ENCODE measurements around the gene SNX24.
A peak's percentile ranks its signal among the peaks of the same experiment; 100 is the strongest.
"Not testable (repeated sequence)": the region's sequence is repeated elsewhere in the genome, so short reads cannot be mapped to it uniquely, and the experiment has no call there.

Gene SNX24

GRCh38 chr5:122971333-122971732, 125.9 kb downstream of the SNX24 start:
- no peak for DNase-seq

GRCh38 chr5:122972877-122973276, 127.5 kb downstream of the SNX24 start:
- no peak for DNase-seq

DNA sequence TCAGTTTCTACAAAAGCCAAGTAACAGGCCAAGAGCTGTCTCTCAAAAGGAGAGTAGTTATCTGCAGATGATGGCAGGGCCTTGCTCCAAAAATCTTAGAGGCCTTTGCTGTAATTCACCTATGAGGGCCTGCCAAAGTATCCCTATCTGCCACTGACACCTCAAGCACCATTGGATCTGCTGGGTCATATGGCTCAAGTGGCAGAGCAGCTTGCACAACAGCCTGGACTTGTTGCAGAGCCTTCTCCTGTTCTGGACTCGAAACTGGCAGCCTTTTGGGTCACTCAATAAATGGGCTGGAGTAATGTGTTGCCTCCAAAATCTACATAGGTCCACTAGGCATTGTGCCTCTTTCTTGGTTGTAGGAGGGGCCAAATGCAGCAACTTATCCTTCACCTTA, 128.3 kb downstream of the SNX24 start:
- DNase-seq = not testable (repeated sequence)

DNA sequence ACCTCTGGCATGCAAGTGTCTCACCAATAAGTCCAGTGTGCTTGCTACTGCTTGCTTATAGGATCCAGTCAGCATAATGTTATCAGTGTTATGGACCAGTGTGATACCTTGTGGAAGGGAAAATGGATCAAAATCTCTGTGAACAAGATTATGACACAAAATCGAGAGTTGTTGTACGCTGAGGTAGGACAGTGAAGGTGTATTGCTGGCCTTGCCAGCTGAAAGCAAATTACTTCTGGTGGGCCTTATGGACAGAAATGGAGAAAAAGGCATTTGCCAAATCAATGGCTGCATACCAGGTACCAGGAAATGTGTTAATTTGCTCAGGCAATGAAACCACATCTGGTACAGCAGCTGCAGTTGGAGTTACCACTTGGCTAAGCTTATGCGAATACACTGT, 128.8 kb downstream of the SNX24 start:
- DNase-seq = not testable (repeated sequence)

DNA sequence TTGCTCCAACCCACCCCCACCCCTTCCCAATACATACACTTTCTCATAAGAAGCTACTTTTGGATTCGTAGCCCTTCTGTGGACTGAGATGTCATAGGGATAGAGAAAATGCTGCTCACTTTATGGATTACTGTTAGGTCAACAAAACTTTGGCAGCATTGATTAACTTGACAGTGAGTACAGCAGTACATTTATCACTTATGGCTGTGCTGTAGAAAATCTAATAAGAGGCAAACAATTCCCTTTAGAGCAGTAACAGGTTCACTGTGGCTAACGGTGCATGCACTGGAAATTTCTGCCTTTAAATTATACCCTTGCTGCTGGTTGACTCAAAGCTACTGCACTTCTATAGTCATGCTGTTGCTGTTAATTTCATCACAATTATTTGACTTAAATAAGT, 131.9 kb downstream of the SNX24 start:
- no peak for DNase-seq

DNA sequence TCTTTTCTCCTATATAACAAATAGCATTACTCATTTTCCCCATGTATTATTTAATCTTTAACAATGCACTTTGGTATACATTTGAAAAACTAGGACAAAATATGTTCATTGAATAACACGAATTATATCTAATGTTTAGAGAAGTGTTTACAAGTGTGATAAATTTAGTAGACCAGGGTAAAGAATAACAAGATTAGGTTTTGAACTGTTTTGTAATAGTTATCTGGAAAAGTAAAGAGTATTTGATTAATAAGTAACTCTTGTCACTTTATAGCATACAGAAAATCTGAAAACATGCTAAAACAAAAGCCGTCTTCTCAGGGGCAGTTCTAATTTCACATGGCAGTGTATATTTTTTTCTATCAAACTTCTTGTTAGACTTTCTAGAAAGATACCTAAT, 132.7 kb downstream of the SNX24 start:
- no peak for DNase-seq

- no peak for DNase-seq
Observed at GRCh38 chr5:122978644-122979297, 133.4 kb downstream of the SNX24 start.

- no peak for DNase-seq
Observed at GRCh38 chr5:122981846-122982245, 136.4 kb downstream of the SNX24 start.

- no peak for DNase-seq
Observed at GRCh38 chr5:122982376-122982775, 137.0 kb downstream of the SNX24 start.

GRCh38 chr5:122984425-122984824, 139.0 kb downstream of the SNX24 start:
- no peak for DNase-seq

DNA sequence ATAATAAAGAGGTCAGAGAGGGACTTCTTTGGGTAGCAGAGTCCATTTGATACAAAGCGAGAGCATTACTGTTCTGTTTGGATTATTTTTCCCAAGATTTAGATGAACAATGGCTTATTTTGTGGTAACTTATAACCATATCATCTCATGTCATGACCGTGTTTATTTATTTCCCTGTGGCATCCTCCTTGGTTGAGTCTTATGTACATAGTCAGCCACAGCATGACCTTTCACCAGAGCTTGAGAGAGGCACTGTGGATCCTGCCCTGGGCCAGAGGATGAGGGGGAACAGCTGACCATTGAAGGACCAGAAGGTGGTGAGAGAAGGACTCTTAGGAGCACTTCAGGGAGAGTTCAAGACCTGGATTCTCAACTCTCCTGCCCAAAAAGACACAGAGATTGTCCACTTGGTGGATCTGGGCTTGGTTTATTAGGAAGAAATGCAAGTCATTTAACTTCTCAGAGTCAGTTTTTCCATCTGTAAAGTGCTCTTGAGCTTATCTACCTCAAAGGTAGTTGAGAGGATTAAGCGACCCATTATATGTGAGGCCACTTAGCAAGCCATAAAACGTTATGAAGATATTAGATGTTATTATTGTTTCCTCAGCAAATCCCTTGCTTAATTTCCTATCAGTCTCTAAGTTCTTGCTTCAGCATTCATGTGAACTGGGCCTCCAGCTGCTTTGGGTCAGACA, 139.7 kb downstream of the SNX24 start:
- no peak for DNase-seq

GRCh38 chr5:122985954-122986721, 140.7 kb downstream of the SNX24 start:
- no peak for DNase-seq

GRCh38 chr5:122996091-122996490, 150.7 kb downstream of the SNX24 start:
- DNase-seq = no peak

- DNase-seq = no peak
Observed at GRCh38 chr5:122997294-122997693, 151.9 kb downstream of the SNX24 start.

DNA sequence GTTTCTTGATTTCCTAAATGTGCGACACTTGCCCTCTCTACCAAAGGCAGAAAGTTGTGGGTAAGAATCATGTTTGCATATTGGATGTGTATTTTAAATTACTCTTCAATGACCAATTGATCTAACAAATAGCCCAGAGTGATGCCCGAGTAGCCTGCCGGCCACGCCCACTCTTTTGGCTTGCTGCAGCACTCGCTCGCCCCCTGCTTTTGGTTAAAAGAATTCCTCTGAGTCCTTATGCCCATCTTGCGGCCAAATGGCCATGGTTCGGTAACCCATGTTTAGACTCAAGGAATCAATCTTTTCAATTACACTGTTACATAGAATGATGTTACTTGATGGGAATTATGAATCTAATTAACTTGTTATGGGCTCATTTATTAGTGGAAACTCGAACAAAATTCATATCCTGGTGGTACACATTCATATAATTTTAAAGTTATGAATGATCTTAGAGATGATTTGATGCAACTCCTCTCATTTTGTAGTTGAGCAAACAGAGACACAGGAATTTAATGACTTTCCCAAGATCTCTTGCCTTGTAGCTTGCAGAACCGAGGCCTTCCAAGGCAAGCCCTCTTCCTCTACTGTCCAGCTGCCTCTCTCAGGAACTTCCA, 154.6 kb downstream of the SNX24 start:
- DNase-seq = peak; percentile 48

GRCh38 chr5:123000731-123001130, 155.3 kb downstream of the SNX24 start:
- DNase-seq = no peak

DNA sequence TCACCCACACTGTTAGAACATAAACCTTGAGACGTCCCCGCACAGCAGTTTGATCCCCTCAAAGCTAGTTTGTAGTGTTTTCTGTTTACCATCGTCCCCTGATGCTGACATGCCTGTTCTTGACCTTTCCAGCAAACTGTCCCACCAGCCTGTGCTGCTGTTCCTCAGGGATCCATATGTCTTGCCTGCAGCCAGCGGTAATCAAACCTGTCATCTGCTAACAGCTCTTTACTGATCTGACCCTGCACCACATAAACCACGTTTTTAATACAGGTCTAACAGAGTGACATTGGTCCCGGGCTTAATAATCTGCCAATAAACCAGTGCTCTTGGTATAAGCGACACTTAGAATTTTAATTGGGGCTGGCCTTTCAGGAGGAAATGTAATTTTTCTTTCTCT, 156.4 kb downstream of the SNX24 start:
- DNase-seq = no peak

DNA sequence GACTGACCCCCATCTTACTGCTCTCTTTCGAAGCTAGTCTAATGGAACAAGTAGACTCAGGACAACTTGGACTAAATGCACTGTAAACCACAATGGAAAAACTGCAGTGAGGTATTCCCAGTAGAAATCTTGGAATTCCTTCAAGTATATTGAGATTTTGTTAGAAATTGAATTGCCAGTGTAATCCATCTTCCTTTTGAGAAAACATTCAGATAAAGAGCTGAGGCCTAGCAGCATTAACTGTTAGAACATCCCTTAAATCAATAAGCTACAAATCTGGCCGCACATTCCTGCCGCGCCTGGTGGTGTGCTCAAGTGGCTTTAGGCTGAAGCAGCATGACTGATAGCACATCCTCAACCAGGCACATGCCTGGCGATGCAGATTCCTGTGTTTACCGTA, 161.8 kb downstream of the SNX24 start:
- no peak for DNase-seq

DNA sequence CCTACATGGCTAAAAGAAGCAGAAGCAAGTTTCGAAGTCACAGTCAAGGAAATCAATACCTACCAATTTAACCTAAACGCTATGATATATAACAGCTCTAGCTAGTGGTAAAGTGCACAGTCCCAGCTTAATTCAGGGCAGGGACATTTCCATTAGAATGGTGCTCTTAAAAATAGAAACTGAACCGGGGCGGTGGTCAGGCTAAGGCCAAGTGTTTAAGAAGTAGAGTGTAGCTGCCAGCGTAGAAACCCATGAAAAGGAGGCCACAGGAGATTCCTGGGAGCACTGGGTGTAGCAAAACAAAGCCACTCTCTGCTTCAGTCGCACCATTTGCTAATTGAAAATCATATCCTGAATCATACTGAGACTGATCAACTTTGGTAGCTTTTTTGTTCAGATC, 162.3 kb downstream of the SNX24 start:
- no peak for DNase-seq

DNA sequence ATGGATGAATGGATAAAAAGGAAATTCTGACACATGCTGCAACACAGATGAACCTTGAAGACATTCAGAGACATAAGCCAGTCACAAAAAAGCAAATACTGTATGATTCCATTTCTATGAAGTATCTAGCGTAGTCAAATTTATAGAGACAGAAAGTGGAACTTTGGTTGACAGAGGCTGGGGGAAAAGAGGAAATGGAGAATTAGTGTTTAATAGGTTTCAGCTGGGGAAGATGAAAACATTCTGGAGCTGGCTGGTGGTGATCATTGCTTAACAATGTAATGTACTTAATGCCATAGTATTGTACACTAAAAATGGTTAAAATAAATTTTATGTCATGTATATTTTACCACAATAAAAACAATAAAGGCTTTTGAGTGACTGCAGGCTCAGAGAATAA, 166.9 kb downstream of the SNX24 start:
- DNase-seq = no peak

DNA sequence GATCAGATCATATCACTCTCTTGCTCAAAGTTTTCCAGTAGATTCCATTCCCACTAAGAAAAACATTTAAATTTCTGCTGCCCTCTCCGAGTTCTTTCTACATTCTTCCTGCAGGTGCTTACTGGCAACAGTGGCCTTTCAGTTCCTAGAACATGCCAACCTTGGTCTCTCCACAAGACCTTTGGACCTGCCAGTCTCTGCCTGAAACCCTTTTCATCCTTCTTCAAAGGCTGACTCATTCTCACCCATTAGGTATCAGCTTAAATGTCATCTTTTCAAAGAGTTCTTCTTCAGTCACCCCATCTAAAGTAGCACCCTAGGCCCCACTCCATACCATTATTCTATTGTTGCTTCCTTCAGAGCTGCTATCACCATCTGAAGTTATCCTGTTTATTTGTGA, 169.3 kb downstream of the SNX24 start:
- DNase-seq = no peak

GRCh38 chr5:123028222-123028621, 182.8 kb downstream of the SNX24 start:
- DNase-seq = no peak

GRCh38 chr5:123033157-123033671, 187.8 kb downstream of the SNX24 start:
- no peak for DNase-seq
